ENCODE data around the gene DNLZ. TPM values are rescaled to one million over a fixed set of nuclear protein-coding genes. Genes with fewer than 3 reads are reported as not detected.

The DNLZ gene
- polyA plus RNA-seq, 1 donor from 2014 or later, result 23.6 TPM

DNA sequence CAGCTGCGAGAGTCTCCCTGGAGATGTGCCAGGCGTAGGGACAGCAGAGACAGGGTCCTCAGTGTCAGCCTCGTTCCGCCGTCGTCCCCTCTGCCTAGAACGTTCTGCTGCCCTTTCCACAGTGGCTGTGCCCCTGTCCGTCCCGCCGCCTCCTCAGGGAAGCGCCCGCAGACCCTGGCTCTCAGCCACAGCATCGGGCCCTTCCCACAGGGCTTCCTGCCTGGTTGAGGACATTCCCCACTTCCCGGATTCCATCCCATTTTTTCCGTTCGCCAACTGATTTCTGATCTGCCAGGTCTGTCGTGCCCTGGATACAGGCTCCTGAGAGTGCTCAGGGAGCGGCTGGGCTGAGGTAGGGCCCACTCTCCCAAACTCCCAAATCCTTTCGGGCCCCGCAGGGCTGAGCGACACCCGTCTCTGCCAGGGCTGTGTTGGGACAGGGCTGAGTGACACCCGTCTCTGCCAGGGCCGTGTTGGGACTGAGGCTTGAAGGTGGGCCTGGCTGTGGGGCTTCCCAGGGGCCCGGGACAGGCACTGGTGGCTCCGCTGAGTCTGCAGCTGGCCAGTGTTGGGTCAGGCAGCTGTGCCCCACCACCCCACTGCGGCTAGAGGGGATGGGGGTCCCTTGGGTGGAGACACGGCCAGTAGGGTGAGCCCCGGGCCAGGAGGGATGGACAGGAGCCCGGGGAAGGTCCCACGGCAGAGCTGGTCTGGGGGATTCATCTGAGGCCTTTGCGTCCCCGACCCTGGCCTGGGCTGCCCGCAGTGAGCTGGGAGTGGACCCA, 15.9 kb downstream of the DNLZ start:
- Histone ChIP-seq H3F3A (ENCODE audit: insufficient read depth, low read length, poor library complexity, severe bottlenecking) (no peaks in the 10 kb centered on the region), H2AFZ (ENCODE audit: low read depth, low read length) (no peak overlapping the region), H3K9ac (ENCODE audit: low read length) (no peak overlapping the region), H4K20me1 (ENCODE audit: insufficient read depth) (no peaks in the 10 kb centered on the region), H3K27ac (ENCODE audit: low read length) (no peak overlapping the region), H3K27me3 (ENCODE audit: insufficient read depth, low read depth, low read length) (no peaks in the 10 kb centered on the region), H3K9me3 (ENCODE audit: low read length) (no peaks in the 10 kb centered on the region), H3K36me3 (ENCODE audit: insufficient read depth, low read length) (no peaks in the 10 kb centered on the region), H3K9me2 (ENCODE audit: insufficient read depth, low read length) (no peaks in the 10 kb centered on the region), H3K79me2 (replicated peaks; ENCODE audit: insufficient read depth, low read length) (no peaks in the 10 kb centered on the region), H3K4me2 (ENCODE audit: low read length) (no peak overlapping the region), H3K4me3 (ENCODE audit: low read length) (no peak overlapping the region)
- TF ChIP-seq POLR2AphosphoS5 (IDR thresholded peaks at IDR 0.05) (no peak), SMC3 (conservative IDR thresholded peaks at IDR 0.05; ENCODE audit: poor library complexity) (no peak), RAD21 (conservative IDR thresholded peaks at IDR 0.05) (no peak), MXI1 (conservative IDR thresholded peaks at IDR 0.05; ENCODE audit: poor library complexity, severe bottlenecking) (no peak), TAF1 (IDR thresholded peaks at IDR 0.05; ENCODE audit: low read depth) (no peak), EP300 (conservative IDR thresholded peaks at IDR 0.05; ENCODE audit: poor library complexity, severe bottlenecking) (no peak), EZH2 (IDR thresholded peaks at IDR 0.05; ENCODE audit: borderline replicate concordance, insufficient read depth, low read length, poor library complexity, severe bottlenecking) (no peak)
- TF ChIP-seq, protein P1, sequence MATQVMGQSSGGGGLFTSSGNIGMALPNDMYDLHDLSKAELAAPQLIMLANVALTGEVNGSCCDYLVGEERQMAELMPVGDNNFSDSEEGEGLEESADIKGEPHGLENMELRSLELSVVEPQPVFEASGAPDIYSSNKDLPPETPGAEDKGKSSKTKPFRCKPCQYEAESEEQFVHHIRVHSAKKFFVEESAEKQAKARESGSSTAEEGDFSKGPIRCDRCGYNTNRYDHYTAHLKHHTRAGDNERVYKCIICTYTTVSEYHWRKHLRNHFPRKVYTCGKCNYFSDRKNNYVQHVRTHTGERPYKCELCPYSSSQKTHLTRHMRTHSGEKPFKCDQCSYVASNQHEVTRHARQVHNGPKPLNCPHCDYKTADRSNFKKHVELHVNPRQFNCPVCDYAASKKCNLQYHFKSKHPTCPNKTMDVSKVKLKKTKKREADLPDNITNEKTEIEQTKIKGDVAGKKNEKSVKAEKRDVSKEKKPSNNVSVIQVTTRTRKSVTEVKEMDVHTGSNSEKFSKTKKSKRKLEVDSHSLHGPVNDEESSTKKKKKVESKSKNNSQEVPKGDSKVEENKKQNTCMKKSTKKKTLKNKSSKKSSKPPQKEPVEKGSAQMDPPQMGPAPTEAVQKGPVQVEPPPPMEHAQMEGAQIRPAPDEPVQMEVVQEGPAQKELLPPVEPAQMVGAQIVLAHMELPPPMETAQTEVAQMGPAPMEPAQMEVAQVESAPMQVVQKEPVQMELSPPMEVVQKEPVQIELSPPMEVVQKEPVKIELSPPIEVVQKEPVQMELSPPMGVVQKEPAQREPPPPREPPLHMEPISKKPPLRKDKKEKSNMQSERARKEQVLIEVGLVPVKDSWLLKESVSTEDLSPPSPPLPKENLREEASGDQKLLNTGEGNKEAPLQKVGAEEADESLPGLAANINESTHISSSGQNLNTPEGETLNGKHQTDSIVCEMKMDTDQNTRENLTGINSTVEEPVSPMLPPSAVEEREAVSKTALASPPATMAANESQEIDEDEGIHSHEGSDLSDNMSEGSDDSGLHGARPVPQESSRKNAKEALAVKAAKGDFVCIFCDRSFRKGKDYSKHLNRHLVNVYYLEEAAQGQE (IDR thresholded peaks at IDR 0.05; ENCODE audit: borderline replicate concordance), result no peak
- TF ChIP-seq, protein P2, sequence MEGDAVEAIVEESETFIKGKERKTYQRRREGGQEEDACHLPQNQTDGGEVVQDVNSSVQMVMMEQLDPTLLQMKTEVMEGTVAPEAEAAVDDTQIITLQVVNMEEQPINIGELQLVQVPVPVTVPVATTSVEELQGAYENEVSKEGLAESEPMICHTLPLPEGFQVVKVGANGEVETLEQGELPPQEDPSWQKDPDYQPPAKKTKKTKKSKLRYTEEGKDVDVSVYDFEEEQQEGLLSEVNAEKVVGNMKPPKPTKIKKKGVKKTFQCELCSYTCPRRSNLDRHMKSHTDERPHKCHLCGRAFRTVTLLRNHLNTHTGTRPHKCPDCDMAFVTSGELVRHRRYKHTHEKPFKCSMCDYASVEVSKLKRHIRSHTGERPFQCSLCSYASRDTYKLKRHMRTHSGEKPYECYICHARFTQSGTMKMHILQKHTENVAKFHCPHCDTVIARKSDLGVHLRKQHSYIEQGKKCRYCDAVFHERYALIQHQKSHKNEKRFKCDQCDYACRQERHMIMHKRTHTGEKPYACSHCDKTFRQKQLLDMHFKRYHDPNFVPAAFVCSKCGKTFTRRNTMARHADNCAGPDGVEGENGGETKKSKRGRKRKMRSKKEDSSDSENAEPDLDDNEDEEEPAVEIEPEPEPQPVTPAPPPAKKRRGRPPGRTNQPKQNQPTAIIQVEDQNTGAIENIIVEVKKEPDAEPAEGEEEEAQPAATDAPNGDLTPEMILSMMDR (IDR thresholded peaks at IDR 0.05; ENCODE audit: poor library complexity, severe bottlenecking), result no peak

DNA sequence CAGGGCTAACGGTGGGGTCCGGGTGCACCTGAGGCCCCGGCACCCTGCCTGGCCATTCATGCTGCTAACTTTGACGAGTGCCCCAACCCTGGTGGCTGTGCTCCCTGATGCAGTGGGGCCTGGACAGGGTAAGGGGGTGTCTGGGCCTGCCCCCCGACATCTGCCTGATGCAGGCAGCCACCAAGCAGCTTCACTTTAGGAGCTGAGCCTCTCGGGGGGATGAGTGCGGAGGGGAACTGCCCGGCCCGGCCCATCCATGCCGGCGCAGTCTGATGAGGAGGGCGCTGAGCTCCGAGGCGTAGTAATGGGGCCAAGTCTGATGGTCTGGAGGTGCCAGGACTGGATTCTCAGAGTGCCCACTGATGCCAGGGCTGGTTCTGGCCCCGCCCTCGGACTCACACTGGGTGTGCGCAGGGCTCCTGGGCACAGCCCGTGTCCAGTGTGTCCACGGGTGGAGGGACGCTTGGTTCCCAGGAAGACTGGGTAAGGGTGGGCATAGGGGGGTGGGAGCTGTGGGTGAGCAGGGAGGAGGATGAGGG, 16.5 kb downstream of the DNLZ start:
- H3K9me3 ChIP-seq (ENCODE audit: low read length), result no peaks in the 10 kb centered on the region
- H3K4me3 ChIP-seq (ENCODE audit: low read length), result no peak overlapping the region
- H3K9me2 ChIP-seq (ENCODE audit: insufficient read depth, low read length), result no peaks in the 10 kb centered on the region
- no peak overlapping the region for H3K27ac ChIP-seq (ENCODE audit: low read length)
- no peak overlapping the region for H3K4me2 ChIP-seq (ENCODE audit: low read length)
- no peak overlapping the region for H3K9ac ChIP-seq (ENCODE audit: low read length)
- no peaks in the 10 kb centered on the region for H3K27me3 ChIP-seq (ENCODE audit: insufficient read depth, low read depth, low read length)
- H2AFZ ChIP-seq (ENCODE audit: low read depth, low read length), result no peak overlapping the region
- H4K20me1 ChIP-seq (ENCODE audit: insufficient read depth), result no peaks in the 10 kb centered on the region
- no peaks in the 10 kb centered on the region for H3K36me3 ChIP-seq (ENCODE audit: insufficient read depth, low read length)
- no peak for TF ChIP-seq RAD21 (conservative IDR thresholded peaks at IDR 0.05)
- peak; percentile 8 for TF ChIP-seq POLR2AphosphoS5 (IDR thresholded peaks at IDR 0.05)
- no peak for TF ChIP-seq TAF1 (IDR thresholded peaks at IDR 0.05; ENCODE audit: low read depth)
- H3K79me2 ChIP-seq (replicated peaks; ENCODE audit: insufficient read depth, low read length), result no peaks in the 10 kb centered on the region
- no peaks in the 10 kb centered on the region for H3F3A ChIP-seq (ENCODE audit: insufficient read depth, low read length, poor library complexity, severe bottlenecking)

Data from neural cell (in vitro differentiated cells).